Measurements from ENCODE around the gene GAL3ST1.
"Not testable (repeated sequence)": the region's sequence is repeated elsewhere in the genome, so short reads cannot be mapped to it uniquely, and the experiment has no call there.

Gene GAL3ST1, protein sequence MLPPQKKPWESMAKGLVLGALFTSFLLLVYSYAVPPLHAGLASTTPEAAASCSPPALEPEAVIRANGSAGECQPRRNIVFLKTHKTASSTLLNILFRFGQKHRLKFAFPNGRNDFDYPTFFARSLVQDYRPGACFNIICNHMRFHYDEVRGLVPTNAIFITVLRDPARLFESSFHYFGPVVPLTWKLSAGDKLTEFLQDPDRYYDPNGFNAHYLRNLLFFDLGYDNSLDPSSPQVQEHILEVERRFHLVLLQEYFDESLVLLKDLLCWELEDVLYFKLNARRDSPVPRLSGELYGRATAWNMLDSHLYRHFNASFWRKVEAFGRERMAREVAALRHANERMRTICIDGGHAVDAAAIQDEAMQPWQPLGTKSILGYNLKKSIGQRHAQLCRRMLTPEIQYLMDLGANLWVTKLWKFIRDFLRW
- total RNA-seq, result 0 to 1.3 (median 0) reads per million in 17 experiments

DNA sequence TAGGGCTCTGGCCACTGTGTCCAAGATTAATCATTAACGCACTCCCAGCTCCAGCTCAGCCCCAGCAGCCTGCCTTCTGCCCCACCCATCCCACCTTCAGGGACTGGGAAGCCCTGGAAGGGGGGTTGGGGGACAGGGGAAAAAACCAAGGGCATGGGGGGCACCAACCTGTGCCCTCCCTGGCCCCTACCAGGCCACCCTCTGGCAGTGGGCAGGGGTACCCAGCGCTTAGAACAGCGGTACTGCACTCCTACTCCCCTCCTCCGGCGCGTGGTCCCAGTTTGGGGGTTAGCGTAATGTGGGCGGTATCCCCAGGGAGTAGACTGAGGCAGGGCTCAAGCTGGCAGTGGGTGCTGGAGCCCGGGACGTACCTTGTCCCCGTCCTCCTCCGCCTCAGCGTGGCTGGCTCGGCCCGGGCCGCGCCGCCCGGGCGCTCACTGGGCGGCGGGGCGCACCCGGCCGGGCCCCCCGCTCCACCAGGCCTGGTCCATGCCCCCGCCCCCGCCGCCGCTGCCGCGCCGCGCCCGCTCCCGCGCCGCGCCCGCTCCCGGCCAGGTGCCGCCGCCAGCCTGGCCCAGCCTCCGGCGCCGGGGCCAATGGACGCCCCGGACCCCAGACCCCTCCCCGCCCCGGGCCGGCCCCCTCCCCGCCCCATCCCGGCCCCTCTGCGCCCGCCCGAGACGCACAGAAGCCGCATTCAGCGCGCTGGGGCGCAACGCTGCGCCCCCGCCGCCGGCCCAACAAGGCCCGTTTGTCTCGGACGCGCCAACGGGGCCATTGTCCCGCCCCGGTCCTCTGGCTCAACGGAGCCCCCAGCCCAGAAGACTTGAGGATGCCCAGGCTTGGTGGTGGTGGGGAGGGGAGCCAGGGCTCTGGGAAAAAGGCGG is at the start of gene GAL3ST1:
GAL3ST1 (minus strand) TSS at position 571 of the 887 bp plus-strand sequence. CDS start 17,273 bp downstream, outside the sequence.
- no peak for DNase-seq

DNA sequence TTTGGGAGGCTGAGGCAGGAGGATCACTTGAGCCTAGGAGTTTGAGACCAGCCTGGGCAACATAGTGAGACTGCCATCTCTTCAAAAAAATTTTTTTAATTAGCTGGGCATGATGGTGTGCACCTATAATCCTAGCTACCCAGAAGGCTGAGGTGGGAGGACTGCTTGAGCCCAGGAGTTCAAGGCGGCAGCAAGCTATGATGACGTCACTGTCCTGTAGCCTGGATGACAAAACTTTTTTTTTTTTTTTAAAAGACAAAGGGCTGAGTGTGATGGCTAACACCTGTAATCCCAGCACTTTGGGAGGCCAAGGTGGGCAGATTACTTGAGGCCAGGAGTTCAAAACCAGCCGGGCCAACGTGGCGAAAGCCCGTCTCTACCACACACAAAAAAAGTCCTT is 45.4 kb upstream of the GAL3ST1 start:
- not testable (repeated sequence) for DNase-seq

DNA sequence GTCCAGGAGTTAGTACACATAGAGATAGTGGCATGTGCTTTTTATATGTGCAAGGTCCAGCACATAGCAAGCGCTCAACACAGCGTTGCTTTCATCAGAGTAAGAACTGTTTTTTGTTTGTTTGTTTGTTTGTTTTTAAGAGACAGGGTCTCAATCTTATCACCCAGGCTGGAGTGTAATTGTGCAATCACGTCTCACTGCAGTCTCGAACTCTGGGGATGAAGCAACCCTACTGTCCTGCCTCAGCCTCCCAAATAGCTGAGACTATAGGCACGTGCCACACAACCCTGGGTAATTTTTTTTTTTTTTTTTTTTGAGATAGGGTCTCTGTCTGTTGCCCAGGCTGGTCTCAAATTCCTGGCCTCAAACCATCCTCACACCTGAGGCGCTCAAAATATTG is 43.4 kb upstream of the GAL3ST1 start:
- no peak for DNase-seq

DNA sequence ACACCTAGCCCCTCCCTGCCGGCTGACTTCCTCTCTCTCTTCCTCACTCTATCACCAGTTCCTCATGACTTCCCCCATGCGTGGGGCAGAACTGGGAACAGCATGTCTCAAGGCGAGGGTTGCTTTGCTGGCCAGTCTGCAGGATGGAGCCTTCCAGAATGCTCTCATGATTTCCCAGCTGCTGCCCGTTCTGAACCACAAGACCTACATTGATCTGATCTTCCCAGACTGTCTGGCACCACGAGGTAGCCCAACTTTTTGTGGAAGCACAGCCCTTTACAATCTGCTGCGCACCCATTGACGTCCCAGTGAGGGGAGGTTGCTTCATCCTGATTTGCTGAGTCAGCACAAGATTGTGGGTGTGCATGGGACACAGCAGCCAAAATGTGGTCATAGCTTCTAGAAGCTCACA is 41.1 kb upstream of the GAL3ST1 start:
- DNase-seq, result peak; percentile 58 to 84 (median 70)

DNA sequence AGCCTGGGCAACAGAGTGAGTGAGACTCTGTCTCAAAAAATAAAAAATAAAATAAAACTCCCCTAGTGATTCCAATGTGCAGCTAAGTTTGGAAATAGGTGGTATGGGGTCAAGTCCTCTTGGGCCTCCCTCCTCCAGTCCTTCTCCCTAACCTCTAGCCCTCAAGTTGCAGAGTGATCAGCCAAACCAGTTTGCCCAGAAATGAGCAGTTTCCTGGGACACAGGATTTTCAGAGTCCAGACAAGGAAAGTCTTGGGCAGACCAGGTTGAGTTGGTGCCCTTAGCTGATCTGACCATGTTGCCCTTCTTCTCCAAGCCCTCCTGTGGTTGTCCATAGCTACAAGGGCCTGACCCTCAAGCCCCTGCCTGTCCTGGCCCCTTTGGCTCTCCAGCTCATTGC is 40.4 kb upstream of the GAL3ST1 start:
- no peak for DNase-seq

DNA sequence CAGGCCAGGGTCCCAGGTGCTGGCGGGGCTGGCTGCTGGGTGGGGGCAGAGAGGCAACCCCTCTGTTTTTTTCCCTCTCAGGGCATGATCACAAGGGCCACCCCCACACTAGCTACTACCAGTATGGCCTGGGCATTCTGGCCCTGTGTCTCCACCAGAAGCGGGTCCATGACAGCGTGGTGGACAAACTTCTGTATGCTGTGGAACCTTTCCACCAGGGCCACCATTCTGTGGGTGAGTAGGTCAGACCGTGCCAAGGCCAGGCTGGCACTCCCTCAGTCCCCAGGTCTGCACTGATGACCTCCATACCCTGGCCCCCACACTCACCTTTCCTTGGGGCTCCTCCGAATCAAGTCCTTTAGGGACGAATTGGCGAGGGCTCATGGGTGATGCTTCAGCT is 39.8 kb upstream of the GAL3ST1 start:
- DNase-seq, result no peak

DNA sequence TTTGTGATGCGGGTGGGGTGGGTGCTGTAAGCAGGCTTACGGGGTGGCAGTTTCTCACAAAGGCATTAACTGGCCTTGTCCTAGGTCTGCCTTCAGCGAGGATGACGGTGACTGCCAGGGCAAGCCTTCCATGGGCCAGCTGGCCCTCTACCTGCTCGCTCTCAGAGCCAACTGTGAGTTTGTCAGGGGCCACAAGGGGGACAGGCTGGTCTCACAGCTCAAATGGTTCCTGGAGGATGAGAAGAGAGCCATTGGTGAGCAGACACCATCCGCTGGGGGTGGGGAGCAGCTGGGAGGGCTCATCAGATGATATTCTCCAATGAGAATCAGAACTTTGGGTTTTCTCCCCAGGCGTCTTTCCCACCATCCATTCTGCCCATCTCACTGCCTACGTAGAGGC is 38.3 kb upstream of the GAL3ST1 start:
- no peak for DNase-seq

DNA sequence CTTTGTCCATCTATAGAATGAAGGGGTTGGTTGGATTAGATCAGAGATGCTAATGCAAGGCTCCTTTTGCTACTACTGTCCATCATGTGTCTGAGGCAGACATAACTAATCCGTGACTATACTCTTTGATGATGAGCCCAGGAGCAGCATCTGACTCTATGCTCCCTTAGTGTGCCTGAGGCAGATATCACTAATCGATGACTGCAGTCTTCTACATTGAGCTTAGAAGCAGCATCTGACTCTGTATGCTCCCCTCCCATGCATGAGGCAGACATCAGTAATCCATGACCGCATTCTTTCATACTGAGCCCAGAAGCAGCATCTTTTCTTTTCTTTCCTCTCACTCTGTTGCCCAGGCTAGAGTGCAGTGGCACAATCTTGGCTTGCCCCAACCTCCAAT is 36.7 kb upstream of the GAL3ST1 start:
- DNase-seq, result no peak

DNA sequence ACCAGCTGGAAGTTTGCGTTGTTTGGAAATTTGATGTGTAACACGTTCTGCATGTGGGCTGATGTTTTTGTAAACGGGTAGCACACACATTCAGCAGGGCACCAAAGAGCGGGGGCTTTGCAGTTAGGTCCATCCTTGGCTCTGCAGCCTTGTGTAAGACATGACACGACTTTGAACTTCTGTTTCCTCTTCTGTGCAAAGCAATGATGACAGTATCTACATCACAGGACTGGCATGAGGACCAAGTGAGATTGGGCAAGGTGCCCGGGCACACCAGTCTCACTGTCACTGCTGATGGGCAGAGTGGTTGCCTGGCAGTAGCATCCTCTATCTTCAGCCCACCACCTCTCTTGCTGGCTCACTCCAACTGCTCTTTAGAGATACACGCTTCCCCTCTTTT is 35.8 kb upstream of the GAL3ST1 start:
- DNase-seq, result peak; percentile 92 to 98 (median 93)

DNA sequence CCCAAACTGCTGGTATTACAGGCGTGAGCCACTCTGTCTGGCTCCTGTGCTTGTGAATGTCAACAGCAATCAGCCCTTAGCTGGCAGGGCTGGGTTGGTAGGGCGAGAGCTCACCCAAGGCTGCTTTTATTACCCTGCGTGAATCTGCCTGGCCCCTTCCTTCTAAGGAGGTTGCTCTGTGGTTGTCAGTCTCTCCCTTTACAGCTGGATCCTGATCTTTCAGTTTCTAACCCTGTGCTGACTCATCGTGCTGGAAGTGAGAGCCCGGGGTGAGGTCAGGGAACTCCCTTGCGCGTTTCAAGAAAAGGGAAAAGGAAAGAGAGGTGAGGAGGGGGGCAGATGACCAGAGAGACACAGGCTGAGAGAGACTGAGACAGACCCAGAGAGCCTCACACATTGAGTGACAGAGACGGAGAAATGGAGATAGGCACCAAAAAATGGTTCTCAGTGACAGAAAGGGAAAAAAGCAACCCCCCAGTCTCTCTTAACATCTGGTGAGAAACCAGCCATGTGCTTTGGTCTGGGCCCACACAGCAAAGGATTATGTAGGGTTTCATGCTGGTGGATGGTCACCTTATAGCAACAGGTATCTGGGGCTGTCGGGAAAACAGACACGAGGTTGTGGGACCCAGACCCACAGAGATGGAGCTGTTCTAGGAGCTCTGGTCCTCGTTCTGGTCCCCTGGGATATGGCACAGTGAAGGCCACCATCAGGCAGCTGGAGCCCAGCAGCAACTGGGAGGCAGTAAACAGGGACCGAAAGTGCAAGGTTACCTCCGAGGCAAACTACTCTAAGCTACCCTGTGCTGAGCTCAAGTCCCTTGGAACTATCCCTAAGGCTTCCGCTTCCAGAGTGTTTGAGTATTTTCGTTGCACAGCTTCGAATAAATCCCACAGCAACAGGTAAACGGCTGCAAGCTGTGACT is 35.1 kb upstream of the GAL3ST1 start:
- DNase-seq, result peak; percentile 83 to 93 (median 90)

DNA sequence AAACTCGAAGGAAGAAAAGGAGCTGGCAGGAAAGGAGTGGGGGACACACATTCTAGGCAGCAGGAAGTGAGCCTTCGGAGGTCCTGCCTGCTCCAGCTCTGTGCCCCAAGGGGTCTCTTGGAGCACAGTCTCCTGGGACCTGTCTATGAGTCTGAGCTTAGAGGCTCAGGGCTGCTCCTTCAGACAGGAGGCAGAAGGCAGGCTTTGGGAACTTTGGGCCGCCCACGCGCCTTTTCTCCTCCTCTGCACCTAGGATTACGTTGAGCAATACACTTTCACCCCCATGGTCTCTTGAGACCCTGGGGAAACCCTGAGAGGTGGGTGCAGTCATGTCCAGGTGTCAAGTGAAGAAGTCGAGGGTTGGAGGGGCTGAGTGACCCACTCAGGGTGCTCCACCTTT is 33.5 kb upstream of the GAL3ST1 start:
- DNase-seq, result peak in 2 of 4 experiments; percentile 32 to 57

DNA sequence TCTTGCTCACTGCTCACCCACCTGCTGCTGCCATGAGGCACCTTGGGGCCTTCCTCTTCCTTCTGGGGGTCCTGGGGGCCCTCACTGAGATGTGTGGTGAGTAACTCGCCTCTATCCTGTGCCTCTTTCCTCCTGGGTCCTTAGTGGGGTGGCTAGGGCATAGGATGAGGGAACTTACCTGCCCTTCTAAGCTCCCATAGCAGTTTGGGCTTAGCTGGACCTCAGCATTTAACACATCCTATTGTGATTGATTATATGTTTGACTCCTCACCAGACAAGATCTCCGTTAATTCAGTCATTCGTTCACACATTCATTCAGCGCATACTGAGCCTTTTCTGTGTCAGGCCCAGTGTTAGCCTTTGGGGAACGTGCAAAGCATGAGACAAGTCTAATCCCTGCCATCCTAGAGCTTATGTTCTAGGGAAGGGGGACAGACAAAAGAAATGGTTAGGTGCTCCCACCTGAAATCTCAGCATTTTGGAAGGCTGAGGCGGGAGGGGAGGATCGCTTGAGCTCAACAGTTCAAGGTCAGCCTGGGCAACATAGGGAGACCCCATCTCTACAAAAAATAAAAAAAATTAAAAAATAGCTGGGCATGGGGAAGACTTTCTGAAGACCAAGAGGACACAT is 33.0 kb upstream of the GAL3ST1 start:
- no peak for DNase-seq

DNA sequence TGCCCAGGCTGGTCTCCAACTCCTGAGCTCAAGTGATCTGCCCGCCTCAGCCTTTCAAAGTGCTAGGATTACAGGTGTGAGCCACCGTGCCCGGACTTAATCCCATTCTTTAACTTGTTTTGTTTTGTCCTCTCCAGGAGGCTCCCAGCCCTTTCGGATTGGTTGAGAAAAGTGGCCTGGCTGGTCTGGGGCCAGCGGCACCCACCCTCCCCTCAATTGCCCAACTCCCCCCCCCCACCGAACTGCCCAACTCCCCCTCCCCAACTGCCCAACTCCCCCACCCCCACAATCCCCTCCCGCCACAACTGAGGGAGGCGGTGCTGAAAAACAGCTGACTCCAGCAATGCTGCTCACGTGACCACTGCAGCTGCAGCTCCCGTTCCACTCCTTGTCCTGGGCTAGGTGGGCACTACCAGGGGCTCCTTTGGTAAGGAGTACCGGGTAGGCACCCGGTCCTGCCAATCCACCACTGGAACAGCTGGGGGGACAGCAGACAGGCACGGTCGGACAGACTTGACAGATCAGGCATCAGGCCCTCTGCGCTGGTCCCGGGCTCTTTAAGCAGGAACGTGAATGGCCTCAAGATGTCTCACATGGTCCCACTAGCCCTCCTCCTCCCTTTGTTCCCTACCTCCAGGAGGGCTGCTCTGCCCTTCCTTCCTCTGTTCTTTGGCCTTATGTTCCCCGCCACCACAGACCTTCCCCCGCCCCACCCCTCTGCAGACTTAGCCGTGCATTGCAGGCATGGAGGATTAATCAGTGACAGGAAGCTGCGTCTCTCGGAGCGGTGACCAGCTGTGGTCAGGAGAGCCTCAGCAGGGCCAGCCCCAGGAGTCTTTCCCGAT is 32.2 kb upstream of the GAL3ST1 start, which contains the start of gene TCN2:
TCN2 (plus strand) TSS at position 720 of the 845 bp plus-strand sequence. CDS start 158 bp downstream, outside the sequence.
- DNase-seq, result peak; percentile 77 to 86 (median 83)

DNA sequence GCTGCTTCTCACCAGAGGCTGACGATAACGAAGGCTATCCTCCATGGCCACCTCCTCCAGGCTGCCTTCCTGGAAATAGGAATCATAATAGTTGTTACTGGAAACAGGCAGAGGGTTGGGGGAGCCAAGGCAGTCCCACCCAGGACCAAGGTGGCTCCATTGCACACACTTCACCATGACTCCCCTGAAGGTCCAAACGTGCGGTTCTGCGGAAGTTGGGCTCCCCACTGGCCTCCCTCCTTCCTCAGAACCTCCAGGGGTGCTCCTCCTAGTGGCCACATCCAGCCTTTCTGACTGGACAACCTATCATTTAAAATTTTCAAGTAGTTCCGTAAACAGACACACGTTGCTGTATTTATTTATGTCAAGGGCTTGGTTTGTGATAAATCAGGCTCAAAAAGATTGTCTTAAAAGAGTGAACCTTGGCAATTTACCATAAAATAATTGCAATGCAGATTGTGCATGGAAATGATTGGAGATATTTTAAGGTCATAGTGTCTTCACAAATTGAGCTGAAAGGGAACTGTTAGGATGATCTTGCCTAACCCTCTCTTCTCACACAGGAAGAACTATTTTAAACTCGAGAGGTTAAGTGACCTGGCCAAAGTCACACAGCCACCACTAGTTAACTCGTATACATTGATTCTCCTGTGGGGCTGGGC is 31.1 kb upstream of the GAL3ST1 start:
- peak; percentile 68 to 82 (median 78) for DNase-seq

DNA sequence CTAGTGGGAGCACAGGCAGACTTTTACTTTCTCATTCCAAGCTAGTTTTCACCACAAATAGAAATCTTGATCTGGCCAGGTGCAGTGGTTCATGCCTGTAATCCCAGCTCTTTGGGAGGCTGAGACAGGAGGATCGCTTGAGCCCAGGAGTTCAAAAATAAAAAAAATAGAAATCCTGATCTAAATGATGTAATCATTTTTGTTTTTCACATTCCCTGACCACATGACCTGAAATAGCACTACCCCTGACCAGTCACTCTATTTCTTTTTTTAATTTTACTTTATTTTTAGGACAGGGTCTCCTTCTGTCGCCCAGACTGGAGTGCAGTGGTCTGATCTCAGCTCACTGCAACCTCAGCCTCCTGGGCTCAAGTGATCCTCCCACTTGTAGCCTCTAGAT is 30.3 kb upstream of the GAL3ST1 start:
- no peak for DNase-seq

DNA sequence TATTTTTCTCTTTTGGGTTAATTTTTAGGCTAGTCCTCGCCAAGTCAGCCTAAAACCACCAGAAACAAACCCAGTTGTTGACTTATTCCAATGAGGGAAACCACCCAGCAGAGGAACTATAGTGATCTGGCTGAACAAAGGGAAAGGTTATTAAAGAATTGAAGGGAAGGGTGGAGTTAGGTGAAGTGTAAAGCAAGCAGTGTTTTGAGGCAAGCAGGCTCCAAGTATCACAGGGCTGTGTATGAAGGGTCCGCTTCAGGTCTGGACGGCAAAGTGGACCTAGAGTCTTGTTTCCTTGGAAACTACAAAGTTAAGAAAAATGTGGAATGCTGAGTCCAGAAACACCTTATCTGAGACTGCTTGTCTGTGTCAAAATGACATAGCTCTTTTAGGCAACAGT is 29.3 kb upstream of the GAL3ST1 start:
- DNase-seq, result no peak

DNA sequence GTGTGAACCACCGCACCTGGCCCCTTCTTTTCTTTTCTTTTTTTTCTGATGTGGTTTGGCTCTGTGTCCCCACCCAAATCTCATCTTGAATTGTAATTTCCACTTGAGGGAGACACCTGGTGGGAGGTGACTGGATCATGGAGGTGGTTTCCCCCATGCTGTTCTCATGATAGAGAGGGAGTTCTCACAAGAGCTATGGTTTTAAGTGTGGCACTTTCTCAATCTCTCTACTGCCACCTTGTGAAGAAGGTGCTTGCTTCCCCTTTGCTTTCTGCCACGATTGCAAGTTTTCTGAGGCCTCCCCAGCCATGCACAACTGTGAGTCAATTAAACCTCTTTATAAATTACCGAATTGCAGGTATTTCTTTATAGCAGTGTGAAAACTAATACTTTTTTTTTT is 27.6 kb upstream of the GAL3ST1 start:
- DNase-seq, result peak in 1 of 4 experiments; percentile 21

DNA sequence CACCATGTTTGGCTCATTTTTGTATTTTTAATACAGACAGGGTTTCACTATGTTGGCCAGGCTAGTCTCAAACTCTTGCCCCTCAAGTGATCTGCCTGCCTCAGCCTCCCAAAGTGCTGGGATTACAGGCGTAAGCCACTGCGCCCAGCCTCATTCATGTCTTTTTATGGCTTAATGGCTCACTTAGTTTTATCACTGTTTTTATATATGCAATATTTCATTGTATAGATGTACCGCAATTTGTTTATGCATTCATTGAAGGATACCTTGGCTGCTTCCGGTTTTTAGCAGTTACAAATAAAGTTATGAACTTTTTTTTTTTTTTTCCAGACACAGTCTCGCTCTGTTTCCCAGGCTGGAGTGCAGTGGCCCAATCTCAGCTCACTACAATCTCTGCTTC is 27.0 kb upstream of the GAL3ST1 start:
- DNase-seq, result no peak

DNA sequence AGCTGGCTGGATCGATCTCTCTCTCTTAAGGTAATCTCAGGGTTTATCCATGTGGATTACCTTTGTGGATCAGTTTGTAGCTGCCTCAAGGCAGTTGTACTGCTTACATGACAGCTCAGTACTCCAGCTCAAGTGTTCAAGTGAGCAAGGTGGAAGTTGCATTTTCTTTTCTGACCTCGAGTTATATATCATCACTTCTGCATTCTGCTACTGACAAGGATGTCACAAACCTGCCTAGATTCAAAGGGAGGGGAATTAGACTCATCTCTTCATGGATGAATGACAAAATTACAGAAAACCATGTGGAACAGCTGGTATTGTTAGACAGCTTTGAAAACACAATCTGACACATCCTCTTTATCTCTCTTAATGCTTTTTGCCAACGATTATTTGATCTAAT is 26.5 kb upstream of the GAL3ST1 start:
- DNase-seq, result peak in 3 of 4 experiments; percentile 7 to 51 (median 32)

DNA sequence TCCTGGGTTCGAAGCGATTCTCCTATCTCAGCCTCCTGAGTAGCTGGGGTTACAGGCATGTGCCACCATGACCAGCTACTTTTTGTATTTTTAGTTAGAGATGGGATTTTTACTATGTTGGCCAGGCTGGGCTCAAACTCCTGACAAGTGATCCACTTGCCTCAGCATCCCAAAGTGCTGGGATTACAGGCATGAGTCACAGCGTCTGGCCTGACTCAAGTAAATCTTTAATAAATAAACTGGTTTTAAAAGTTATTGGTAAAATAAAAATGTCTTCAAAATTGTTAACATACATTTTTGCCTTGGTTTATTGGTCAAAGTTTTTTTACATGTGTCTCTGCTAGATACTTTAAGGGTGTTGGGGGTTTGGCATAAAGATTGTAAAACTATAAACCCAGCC is 24.5 kb upstream of the GAL3ST1 start:
- no peak for DNase-seq

All from suppressor macrophage (primary cell).